K562 (cell line): ENCODE data around the gene WDR91. TPM values are rescaled to one million over a fixed set of nuclear protein-coding genes. Genes with fewer than 3 reads are reported as not detected.

ENCODE experiments used
- ARID4B ChIP-seq: sonication (generic); formaldehyde crosslinking; IDR thresholded peaks from 2 replicates; pipeline ENCODE4 v1.8.0; 2022; ENCODE audit warnings: mild to moderate bottlenecking, missing genetic modification reagents
- ASH1L ChIP-seq: fragments of 450-650 bp; IDR thresholded peaks from 2 replicates; pipeline ENCODE4 v1.6.1; 2018; ENCODE audit warnings: borderline replicate concordance, mild to moderate bottlenecking, low read depth; ENCODE audit not compliant: partially characterized antibody
- ATF1 ChIP-seq, 2 experiments: fragments of 450-650 bp in 1 of 2; IDR thresholded peaks; 2 replicates each; pipeline ENCODE4 v1.6.1; 2016; ENCODE audit warnings: missing compliant biosample characterization in 1 of 2, missing genetic modification characterization in 1 of 2
- CHD4 ChIP-seq: fragments of 200-600 bp; sonication (generic); IDR thresholded peaks from 3 replicates; pipeline ENCODE4 v1.6.1; 2012; ENCODE audit warnings: low read depth, mild to moderate bottlenecking, mixed read lengths, low read length, inconsistent platforms; ENCODE audit not compliant: insufficient read depth, insufficient replicate concordance, poor library complexity, severe bottlenecking
- EGR1 ChIP-seq: fragments of 450-650 bp; conservative IDR thresholded peaks from 2 replicates; pipeline ENCODE4 v1.6.1; 2017; ENCODE audit warnings: mild to moderate bottlenecking
- IRF1 ChIP-seq: sonication (generic); formaldehyde crosslinking; IDR thresholded peaks from 2 replicates; pipeline ENCODE4 v1.8.0; 2022; ENCODE audit warnings: missing genetic modification reagents, mild to moderate bottlenecking, borderline replicate concordance
- PCBP1 ChIP-seq: fragments of 200-400 bp; formaldehyde crosslinking; IDR thresholded peaks from 2 replicates; pipeline ENCODE4 v1.6.1; 2018; ENCODE audit warnings: mild to moderate bottlenecking, low read depth, low read length; ENCODE audit not compliant: poor library complexity, severe bottlenecking
- PHF20 ChIP-seq: fragments of 450-650 bp; IDR thresholded peaks from 2 replicates; pipeline ENCODE4 v1.6.1; 2018; ENCODE audit not compliant: partially characterized antibody
- PRDM10 ChIP-seq: fragments of 450-650 bp; IDR thresholded peaks from 2 replicates; pipeline ENCODE4 v1.6.1; 2018; ENCODE audit not compliant: partially characterized antibody
- SIN3B ChIP-seq: fragments of 450-650 bp; IDR thresholded peaks from 2 replicates; pipeline ENCODE4 v1.6.1; 2017; ENCODE audit warnings: low read depth, mild to moderate bottlenecking, moderate library complexity
- SMC3 ChIP-seq: conservative IDR thresholded peaks from 2 replicates; pipeline ENCODE4 v1.6.1; 2011; ENCODE audit warnings: low read depth, low read length, improper control_type of control experiment; ENCODE audit not compliant: insufficient read depth
- ZNF174 ChIP-seq: fragments of 250-450 bp; sonication (Bioruptor Pico); IDR thresholded peaks from 2 replicates; pipeline ENCODE4 v1.4.0; 2020; ENCODE audit warnings: mild to moderate bottlenecking
- ZNF354B ChIP-seq: fragments of 250-450 bp; sonication (Bioruptor Pico); IDR thresholded peaks from 2 replicates; pipeline ENCODE4 v1.4.0; 2020
- ZNF408 ChIP-seq: fragments of 250-450 bp; sonication (Bioruptor Pico); IDR thresholded peaks from 2 replicates; pipeline ENCODE4 v1.4.0; 2020; ENCODE audit warnings: low read depth, mild to moderate bottlenecking, moderate library complexity
- ZNF41 ChIP-seq: fragments of 250-450 bp; sonication (Bioruptor Pico); conservative IDR thresholded peaks from 2 replicates; pipeline ENCODE4 v1.4.0; 2020; ENCODE audit warnings: mild to moderate bottlenecking
- ZNF57 ChIP-seq: fragments of 450-650 bp; formaldehyde crosslinking; IDR thresholded peaks from 2 replicates; pipeline ENCODE4 v1.4.0; 2020; ENCODE audit warnings: mild to moderate bottlenecking, moderate library complexity
- ZNF668 ChIP-seq: fragments of 250-450 bp; sonication (Bioruptor Pico); IDR thresholded peaks from 2 replicates; pipeline ENCODE4 v1.8.0; 2022; ENCODE audit warnings: mild to moderate bottlenecking, inconsistent platforms
- ZNF75A ChIP-seq: fragments of 450-650 bp; formaldehyde crosslinking; IDR thresholded peaks from 2 replicates; pipeline ENCODE4 v1.4.0; 2020; ENCODE audit warnings: mild to moderate bottlenecking
- polyA plus RNA-seq, 8 experiments: library from polyadenylated mRNA; depleted of rRNA in 4 of 8; stranded (reverse) in 5 of 8; unstranded in 3 of 8; fragments of >200 nt; fragmentation: Nextera tagmentation in 2 of 8; fragmentation: Illumina TruSeq in 1 of 8; extraction: Ambion mirVana in 2 of 8; extraction: Trizol in 1 of 8; gene quantifications; 2 replicates each; pipeline versions ENCODE4 v1.2.1 to v1.2.3, GENCODE V29; 2011 to 2014; ENCODE audit warnings: inconsistent platforms in 1 of 8, missing spikeins in 1 of 8
- total RNA-seq, 7 experiments: library from RNA; depleted of rRNA in 6 of 7; stranded (reverse); fragments of >200 nt in 6 of 7; fragmentation: Illumina TruSeq in 2 of 7; extraction: Trizol in 2 of 7; gene quantifications; 2 replicates each; pipeline versions ENCODE4 v1.2.1 to v1.2.3, GENCODE V29; 2011 to 2021; ENCODE audit warnings: low replicate concordance in 1 of 7

WDR91 gene
- total and polyA plus RNA-seq, 9 of the 15 experiments (the other 6 are each of a cell fraction or from before 2014, with no cell fraction given) = 1.9 to 18.2 (median 9.8) TPM

- TF ChIP-seq PRDM10 = no peak
- TF ChIP-seq SMC3 = 0 out of 2 replicates have a peak, but pooled peaks have one; percentile 28
- no peak for TF ChIP-seq SIN3B
- no peak for TF ChIP-seq EGR1
- TF ChIP-seq CHD4 = no peak
- TF ChIP-seq ZNF57 (CRISPR knock-in tag) = no peak
- TF ChIP-seq ASH1L = no peak
- no peak for TF ChIP-seq ZNF354B (CRISPR knock-in tag)
- no peak for TF ChIP-seq ZNF668 (CRISPR knock-in tag)
- no peak for TF ChIP-seq ATF1 (CRISPR knock-in tag; IDR thresholded peaks at IDR 0.05)
- no peak for TF ChIP-seq ATF1 (tag; IDR thresholded peaks at IDR 0.05)
- 0 out of 2 replicates have a peak, but pooled peaks have one; percentile 24 for TF ChIP-seq IRF1 (CRISPR knock-in tag)
- no peak for TF ChIP-seq ZNF408
- TF ChIP-seq ZNF41 (CRISPR knock-in tag) = no peak
- TF ChIP-seq PHF20 = no peak
- TF ChIP-seq ZNF75A (CRISPR knock-in tag) = no peak
- TF ChIP-seq ARID4B (CRISPR knock-in tag) = no peak
- TF ChIP-seq ZNF174 (CRISPR knock-in tag) = no peak
- no peak for TF ChIP-seq PCBP1
Observed at GRCh38 chr7:135169141-135169963, 42.0 kb downstream of the WDR91 start (continued).
